H7 (cell line): ENCODE data around the gene RPS21. TPM values are rescaled to one million over a fixed set of nuclear protein-coding genes. Genes with fewer than 3 reads are reported as not detected.
"Not testable (repeated sequence)": the region's sequence is repeated elsewhere in the genome, so short reads cannot be mapped to it uniquely, and the experiment has no call there.

Source experiments
- DNase-seq: peaks from one replicate; pipeline ENCODE4 v3.0.0; 2012
- H3K27me3 ChIP-seq: 2 replicates; pipeline ENCODE4 v1.6.0; 2011; ENCODE audit warnings: mild to moderate bottlenecking, low read length; ENCODE audit not compliant: control insufficient read depth, insufficient read depth
- H3K36me3 ChIP-seq: replicated peaks from 2 replicates; pipeline ENCODE4 v1.5.1; 2011; ENCODE audit warnings: low read length; ENCODE audit not compliant: control insufficient read depth, insufficient read depth
- H3K4me3 ChIP-seq: 2 replicates; pipeline ENCODE4 v1.5.1; 2011; ENCODE audit warnings: low read depth, mild to moderate bottlenecking, control low read depth, low read length, moderate library complexity; ENCODE audit not compliant: insufficient read depth
- total RNA-seq: library from RNA; depleted of rRNA; stranded (reverse); fragments of >200 nt; shearing (Covaris generic); gene quantifications from 2 replicates; pipeline ENCODE4 v1.2.3, GENCODE V29; 2014

RPS21 gene
- total RNA-seq, 1 experiment from 2014 or later, result 1,118 TPM

- DNase-seq, result peak; percentile 98
Observed at GRCh38 chr20:62367136-62367632, 19.7 kb upstream of the RPS21 start, which contains the start of gene LAMA5. Gene LAMA5 (minus strand): TSS chr20:62367312. CDS start chr20:62367245, 67 bp downstream.

GRCh38 chr20:62367633-62368391 lies 19.1 kb upstream of the RPS21 start:
- peak; percentile 84 for DNase-seq
- H3K27me3 ChIP-seq, result no peaks in the 10 kb centered on the region
- H3K36me3 ChIP-seq, result no peaks in the 10 kb centered on the region
- H3K4me3 ChIP-seq, result peak overlapping the region; percentile 50

More at GRCh38 chr20:62367136-62367632, 19.7 kb upstream of the RPS21 start, which contains the start of gene LAMA5:
- Histone ChIP-seq H3K27me3 (no peaks in the 10 kb centered on the region), H3K36me3 (no peaks in the 10 kb centered on the region), H3K4me3 (peak within 1 kb of the TSS; percentile 90)

DNA sequence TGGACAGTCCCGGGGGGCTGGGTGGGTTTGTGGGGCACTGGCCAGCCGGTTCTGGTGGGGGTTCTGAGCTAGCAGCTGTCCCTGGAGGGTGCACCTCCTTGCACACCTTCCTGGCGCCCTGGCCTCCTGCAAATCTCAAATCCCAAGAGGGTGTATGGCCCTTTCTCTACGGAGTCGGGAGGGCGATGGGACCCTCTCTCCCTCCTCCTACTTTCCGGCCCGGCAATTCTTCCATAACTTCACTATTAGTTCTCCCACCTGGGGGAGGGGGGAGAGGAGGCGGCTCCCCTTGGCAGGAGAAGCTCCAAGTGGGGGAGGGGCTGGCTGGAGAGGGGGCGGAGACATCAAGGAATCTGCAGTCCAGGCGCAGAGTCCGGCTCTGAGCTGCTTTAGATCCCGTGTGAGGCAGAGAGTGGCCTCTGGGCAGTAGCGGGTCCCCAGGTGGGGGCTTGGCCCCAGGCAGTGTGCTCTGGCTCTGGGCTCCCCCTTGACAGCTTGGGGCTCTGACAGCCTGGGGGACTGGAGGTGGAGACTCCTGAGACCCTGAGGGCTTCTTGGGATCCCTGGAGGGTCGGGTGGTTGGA lies 18.4 kb upstream of the RPS21 start:
- Histone ChIP-seq H3K36me3 (no peaks in the 10 kb centered on the region), H3K4me3 (peak overlapping the region; percentile 50), H3K27me3 (no peaks in the 10 kb centered on the region)
- peak; percentile 94 for DNase-seq

- no peaks in the 10 kb centered on the region for H3K27me3 ChIP-seq
- DNase-seq, result peak; percentile 94
- H3K4me3 ChIP-seq, result peak overlapping the region; percentile 50
Observed at GRCh38 chr20:62368976-62369814, 17.7 kb upstream of the RPS21 start.

DNA sequence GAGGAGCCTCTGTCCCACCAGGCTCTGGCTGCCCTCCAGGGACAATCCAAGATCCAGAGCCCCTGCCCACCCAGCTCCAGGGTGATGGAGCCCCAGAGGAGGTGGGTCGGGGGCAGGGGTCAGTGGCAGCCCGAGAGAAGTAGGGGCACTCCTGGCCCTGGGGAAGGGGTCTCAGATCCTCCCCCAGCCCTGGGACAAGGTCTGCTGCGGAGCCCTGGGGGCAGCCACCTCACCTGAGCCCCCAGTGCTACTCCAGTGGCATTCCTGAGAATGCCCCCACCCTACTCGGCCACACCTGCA lies 17.1 kb upstream of the RPS21 start:
- DNase-seq, result no peak
- Histone ChIP-seq H3K36me3 (no peaks in the 10 kb centered on the region), H3K27me3 (no peaks in the 10 kb centered on the region), H3K4me3 (no peak overlapping the region)

More at GRCh38 chr20:62368976-62369814, 17.7 kb upstream of the RPS21 start:
- no peaks in the 10 kb centered on the region for H3K36me3 ChIP-seq

DNA sequence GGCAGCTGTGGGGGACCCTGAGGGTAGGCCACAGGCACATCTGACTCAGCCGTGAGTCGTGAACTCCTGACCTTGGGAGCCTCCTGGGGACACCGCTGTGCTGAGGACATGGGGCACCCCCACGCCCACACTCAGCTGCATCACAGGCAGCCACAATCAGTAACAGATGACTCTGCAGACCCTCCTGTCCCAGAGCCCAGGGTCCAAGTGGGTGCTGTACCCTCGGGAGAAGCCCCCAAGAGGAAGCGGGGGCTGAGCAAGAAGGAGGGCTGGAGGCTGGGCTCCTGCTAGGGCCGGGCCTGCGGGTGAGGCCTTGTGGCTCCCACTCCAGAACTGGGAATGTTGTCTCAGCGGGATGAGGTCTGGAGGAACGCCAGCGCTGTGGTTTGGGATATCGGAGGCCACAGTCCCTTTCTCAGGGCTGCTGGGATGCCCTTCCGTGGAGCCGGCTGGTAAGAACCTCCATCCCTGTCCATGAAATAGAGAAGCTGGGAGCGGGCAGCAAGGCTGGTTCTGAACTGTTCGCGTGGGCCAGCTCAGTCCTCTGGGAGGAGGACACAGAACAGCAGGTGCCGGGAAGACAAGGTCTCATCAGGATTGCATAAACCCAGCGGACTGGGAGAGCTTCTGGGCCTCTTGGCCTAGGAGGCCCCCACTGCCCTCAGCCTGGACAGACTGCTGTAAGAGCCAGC lies 16.6 kb upstream of the RPS21 start:
- DNase-seq, result no peak
- no peaks in the 10 kb centered on the region for H3K36me3 ChIP-seq

DNA sequence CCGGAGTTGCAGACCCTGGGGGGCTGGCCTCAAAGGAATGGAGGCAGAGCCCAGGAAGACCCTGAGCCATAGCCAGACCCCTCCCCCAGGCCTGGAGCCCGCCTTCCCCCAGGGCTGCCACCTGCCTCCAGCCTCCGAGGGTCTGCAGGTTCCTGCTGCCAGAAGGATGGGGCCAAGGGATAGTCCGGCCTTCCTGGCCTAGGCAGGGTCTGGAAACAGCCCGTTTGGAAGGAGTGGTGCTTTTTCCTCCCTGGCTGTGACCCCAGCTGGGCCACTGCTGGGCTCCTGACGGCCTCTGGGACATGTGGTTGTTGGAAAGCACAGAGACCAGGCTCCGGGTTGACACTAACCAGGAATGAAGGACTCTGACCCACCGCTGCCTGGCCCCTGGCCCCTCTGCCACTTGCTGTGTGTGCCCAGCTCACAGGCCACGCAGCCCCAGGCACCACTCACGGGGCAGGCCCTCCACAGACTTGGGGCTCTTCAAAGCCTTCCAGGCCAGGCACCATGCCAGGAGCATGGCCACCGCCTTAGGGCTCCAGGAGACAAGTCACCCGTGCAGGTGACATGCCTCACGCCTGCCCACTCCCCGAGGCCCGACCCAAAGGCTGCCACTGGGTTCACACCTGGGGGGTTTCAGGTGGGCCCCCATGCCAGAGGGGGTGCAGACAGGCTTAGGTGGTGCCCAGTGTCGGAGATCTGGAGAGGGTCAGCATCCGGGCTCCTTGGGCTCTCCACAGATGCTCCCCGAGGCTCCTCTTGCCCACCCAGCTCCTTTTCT lies 15.9 kb upstream of the RPS21 start:
- Histone ChIP-seq H3K27me3 (no peaks in the 10 kb centered on the region), H3K36me3 (no peaks in the 10 kb centered on the region), H3K4me3 (no peak overlapping the region)
- no peak for DNase-seq

More for the DNA sequence above, 16.6 kb upstream of the RPS21 start:
- Histone ChIP-seq H3K27me3 (no peaks in the 10 kb centered on the region), H3K4me3 (no peak overlapping the region)

DNA sequence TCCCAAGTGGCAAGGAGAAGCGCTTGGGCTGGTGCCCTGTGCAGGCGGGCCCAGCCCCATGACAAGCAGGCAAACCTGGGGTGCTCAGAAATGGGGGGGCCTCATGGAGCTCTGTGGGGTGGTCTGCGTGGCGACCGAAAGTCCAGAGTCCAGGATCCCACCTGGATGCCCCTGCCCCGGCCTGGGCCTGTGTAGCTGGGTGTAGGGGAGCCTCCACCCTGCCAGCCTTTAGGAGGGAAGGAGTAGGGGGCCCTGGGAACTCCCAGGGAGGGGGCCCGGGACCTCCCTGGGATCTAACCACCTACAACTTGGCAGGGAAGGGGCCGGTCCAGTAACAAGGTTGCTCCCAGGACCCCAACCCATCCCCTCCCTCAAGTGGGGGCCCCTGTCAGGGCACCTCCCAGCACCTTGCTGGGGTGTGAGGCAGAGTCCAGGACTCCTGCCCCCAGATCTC lies 15.3 kb upstream of the RPS21 start:
- Histone ChIP-seq H3K4me3 (no peak overlapping the region), H3K27me3 (no peaks in the 10 kb centered on the region), H3K36me3 (no peaks in the 10 kb centered on the region)
- no peak for DNase-seq

GRCh38 chr20:62372042-62372993 lies 14.6 kb upstream of the RPS21 start:
- no peaks in the 10 kb centered on the region for H3K36me3 ChIP-seq
- no peaks in the 10 kb centered on the region for H3K27me3 ChIP-seq
- no peak for DNase-seq
- H3K4me3 ChIP-seq, result no peak overlapping the region

- not testable (repeated sequence) for H3K4me3 ChIP-seq, H3K36me3 ChIP-seq, H3K27me3 ChIP-seq, DNase-seq
Observed at GRCh38 chr20:62373631-62374179, 13.2 kb upstream of the RPS21 start.

GRCh38 chr20:62374331-62375152 lies 12.4 kb upstream of the RPS21 start:
- Histone ChIP-seq H3K36me3 (no peaks in the 10 kb centered on the region), H3K4me3 (no peak overlapping the region), H3K27me3 (no peaks in the 10 kb centered on the region)
- DNase-seq, result no peak
